ENCODE measurements around the gene SBNO2. TPM values are rescaled to one million over a fixed set of nuclear protein-coding genes. Genes with fewer than 3 reads are reported as not detected.

SBNO2 gene
- total RNA-seq, 2 experiments from 2014 or later = 26.6 to 43.3 TPM

DNA sequence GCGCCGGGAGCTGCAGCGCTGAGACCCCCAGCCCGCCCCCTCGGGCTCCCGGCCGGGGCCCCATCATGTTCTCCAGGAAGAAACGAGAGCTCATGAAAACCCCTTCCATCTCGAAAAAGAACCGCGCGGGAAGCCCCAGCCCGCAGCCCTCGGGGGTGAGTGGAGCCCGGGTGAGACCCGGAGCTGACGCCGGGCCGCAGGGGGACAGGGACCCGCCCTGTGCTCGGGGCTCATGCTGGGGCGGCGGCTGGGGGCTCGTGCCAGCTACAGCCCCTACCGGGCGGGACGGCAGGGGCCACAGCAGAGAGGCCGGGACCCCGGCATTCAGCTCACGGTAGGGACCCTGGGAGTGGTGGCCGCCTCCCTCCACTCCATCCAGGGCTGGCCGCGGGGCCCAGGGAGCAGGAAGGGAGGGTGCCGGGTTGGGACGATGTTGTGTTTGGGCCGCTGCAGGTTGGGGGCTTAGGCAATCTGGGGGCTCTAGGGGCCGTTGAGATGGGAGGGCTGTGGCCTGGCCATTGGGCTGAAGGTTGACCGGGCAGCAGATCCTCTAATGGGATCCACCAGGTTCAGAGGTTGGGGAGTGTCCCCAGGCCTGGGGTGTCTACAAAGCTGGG is 106.6 kb downstream of the SBNO2 start:
- BruUV-seq (replicated peaks) = no TSS peak
- Histone ChIP-seq H3K79me2 (ENCODE audit: insufficient read depth, low read depth, low read length) (peaks cover 32% of the 10 kb centered on the region), H3K9me2 (ENCODE audit: insufficient read depth, low read length) (no peaks in the 10 kb centered on the region), H2AFZ (ENCODE audit: low read length) (peak overlapping the region; percentile 11; the same call in 1 of the 2 replicates), H3K27ac (ENCODE audit: low read depth, low read length, poor library complexity, severe bottlenecking) (peak overlapping the region; percentile 91), H3K4me2 (ENCODE audit: low read length) (peak overlapping the region; percentile 99), H3K9me3 (ENCODE audit: low read length) (no peaks in the 10 kb centered on the region), H3K36me3 (ENCODE audit: insufficient read depth, low read length) (peaks cover 35% of the 10 kb centered on the region), H3K4me1 (ENCODE audit: insufficient read depth, low read length, poor library complexity, severe bottlenecking) (peaks cover 58% of the 10 kb centered on the region), H3K4me3 (ENCODE audit: low read depth, low read length, poor library complexity, severe bottlenecking) (peak overlapping the region; percentile 95), H4K20me1 (ENCODE audit: insufficient read depth, low read length) (no peaks in the 10 kb centered on the region)
- POLR2A ChIA-PET = interaction anchor here (0.6 to 1.8 kb wide), 4 partner anchors 9 to 40 kb away, joined by 4 to 16 read pairs (median 6); partner anchors contain the start of gene CNN2
- CTCF ChIA-PET (ENCODE audit: unreplicated experiment) = interaction anchor here (0.5 to 0.9 kb wide), 2 partner anchors 177 to 193 kb away, joined by 3 read pairs; no protein-coding TSS in a partner anchor
- no peak for DNase-seq (ENCODE audit: low spot score)
- intact Hi-C loops (cut with micrococcal nuclease; ENCODE audit: unreplicated experiment) = loop anchor here (5.0 kb wide), 1 partner anchor 35 kb away; the partner anchor contains the start of gene GPX4
- TF ChIP-seq, protein P1, sequence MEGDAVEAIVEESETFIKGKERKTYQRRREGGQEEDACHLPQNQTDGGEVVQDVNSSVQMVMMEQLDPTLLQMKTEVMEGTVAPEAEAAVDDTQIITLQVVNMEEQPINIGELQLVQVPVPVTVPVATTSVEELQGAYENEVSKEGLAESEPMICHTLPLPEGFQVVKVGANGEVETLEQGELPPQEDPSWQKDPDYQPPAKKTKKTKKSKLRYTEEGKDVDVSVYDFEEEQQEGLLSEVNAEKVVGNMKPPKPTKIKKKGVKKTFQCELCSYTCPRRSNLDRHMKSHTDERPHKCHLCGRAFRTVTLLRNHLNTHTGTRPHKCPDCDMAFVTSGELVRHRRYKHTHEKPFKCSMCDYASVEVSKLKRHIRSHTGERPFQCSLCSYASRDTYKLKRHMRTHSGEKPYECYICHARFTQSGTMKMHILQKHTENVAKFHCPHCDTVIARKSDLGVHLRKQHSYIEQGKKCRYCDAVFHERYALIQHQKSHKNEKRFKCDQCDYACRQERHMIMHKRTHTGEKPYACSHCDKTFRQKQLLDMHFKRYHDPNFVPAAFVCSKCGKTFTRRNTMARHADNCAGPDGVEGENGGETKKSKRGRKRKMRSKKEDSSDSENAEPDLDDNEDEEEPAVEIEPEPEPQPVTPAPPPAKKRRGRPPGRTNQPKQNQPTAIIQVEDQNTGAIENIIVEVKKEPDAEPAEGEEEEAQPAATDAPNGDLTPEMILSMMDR (conservative IDR thresholded peaks at IDR 0.05; ENCODE audit: low read length) = no peak
- no peak for TF ChIP-seq EZH2phosphoT487 (IDR thresholded peaks at IDR 0.05; ENCODE audit: borderline replicate concordance, low read depth, low read length)

DNA sequence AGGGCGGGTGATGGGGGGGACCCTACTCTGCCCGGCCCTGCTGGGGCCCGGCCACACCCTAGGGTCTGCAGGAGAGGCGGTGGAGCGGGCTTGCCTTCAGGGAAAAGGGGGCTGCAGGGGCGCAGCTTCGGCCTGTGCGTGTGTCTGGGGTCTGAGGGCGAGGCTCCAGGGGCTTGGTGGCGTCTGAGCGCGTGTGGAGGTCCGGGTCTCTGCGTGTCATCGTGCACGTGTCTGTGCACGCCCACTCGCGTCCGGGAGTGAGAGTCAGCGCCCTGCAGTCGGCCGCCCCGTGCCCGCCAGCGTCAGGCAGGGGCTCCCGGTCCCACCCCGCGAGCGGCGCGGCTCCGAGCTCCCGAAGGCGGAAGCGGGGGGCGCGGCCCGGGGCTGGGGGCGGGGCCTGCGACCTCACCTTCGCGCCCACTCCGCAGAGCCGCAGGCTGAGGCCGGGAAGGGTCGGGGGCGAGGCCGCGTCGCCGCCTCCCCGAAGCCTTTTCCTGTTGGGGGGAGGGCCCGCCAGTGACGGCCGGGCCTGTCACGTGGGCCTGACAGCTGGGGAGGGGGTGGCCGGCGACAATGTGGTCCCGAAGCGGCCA is 107.2 kb downstream of the SBNO2 start, which contains the start of gene ARHGAP45:
Gene ARHGAP45 (plus strand): TSS at position 420 of the 593 bp plus-strand sequence. CDS start 239 bp downstream, outside the sequence.
- Histone ChIP-seq H3K27ac (ENCODE audit: low read depth, low read length, poor library complexity, severe bottlenecking) (peak within 1 kb of the TSS; percentile 91), H3K9me3 (ENCODE audit: low read length) (no peaks in the 10 kb centered on the region), H3K4me3 (ENCODE audit: low read depth, low read length, poor library complexity, severe bottlenecking) (peak within 1 kb of the TSS; percentile 95), H2AFZ (ENCODE audit: low read length) (peak within 1 kb of the TSS; percentile 11; the same call in 1 of the 2 replicates), H4K20me1 (ENCODE audit: insufficient read depth, low read length) (no peaks in the 10 kb centered on the region), H3K4me1 (ENCODE audit: insufficient read depth, low read length, poor library complexity, severe bottlenecking) (peaks cover 58% of the 10 kb centered on the region), H3K9me2 (ENCODE audit: insufficient read depth, low read length) (no peaks in the 10 kb centered on the region), H3K36me3 (ENCODE audit: insufficient read depth, low read length) (peaks cover 29% of the 10 kb centered on the region), H3K79me2 (ENCODE audit: insufficient read depth, low read depth, low read length) (peaks cover 32% of the 10 kb centered on the region), H3K4me2 (ENCODE audit: low read length) (peak within 1 kb of the TSS; percentile 99)
- ChIA-PET POLR2A (interaction anchor here (0.6 to 1.8 kb wide), 4 partner anchors 10 to 40 kb away, joined by 4 to 16 read pairs (median 6); partner anchors contain the start of gene CNN2), CTCF (ENCODE audit: unreplicated experiment) (interaction anchor here (0.9 kb wide), 1 partner anchor 178 kb away, joined by 3 read pairs; no protein-coding TSS in a partner anchor)
- TF ChIP-seq EZH2phosphoT487 (IDR thresholded peaks at IDR 0.05; ENCODE audit: borderline replicate concordance, low read depth, low read length) = no peak
- TF ChIP-seq, protein P1 (conservative IDR thresholded peaks at IDR 0.05; ENCODE audit: low read length) = no peak
- intact Hi-C loops (cut with micrococcal nuclease; ENCODE audit: unreplicated experiment) = loop anchor here (5.0 kb wide), 1 partner anchor 35 kb away; the partner anchor contains the start of gene GPX4
- BruUV-seq (replicated peaks) = no TSS peak
- DNase-seq (ENCODE audit: low spot score) = peak; percentile 87
